Astrocyte (in vitro differentiated cells and primary cell): ENCODE data around the gene SIX3. TPM values are rescaled to one million over a fixed set of nuclear protein-coding genes. Genes with fewer than 3 reads are reported as not detected.

Experiments used
- DNase-seq: peaks from one replicate; pipeline ENCODE4 v3.0.0-alpha.2; 2010; ENCODE audit warnings: low read depth
- FAIRE-seq: peaks from 2 replicates; lab custom pipeline; 2011; peaks lifted over from hg19 to GRCh38; lab: Jason Lieb, UNC
- H2AFZ ChIP-seq: 2 replicates; pipeline ENCODE4 v1.6.0; 2012; ENCODE audit warnings: low read depth, low read length, inconsistent platforms
- H3K27ac ChIP-seq: 2 replicates; pipeline ENCODE4 v1.5.1; 2011; ENCODE audit warnings: low read depth, low read length, inconsistent platforms
- H3K27me3 ChIP-seq: 2 replicates; pipeline ENCODE4 v1.6.0; 2011; ENCODE audit warnings: low read length, inconsistent platforms; ENCODE audit not compliant: insufficient read depth
- H3K36me3 ChIP-seq: 2 replicates; pipeline ENCODE4 v1.5.1; 2011; ENCODE audit warnings: low read length, inconsistent platforms; ENCODE audit not compliant: insufficient read depth
- H3K4me1 ChIP-seq: 2 replicates; pipeline ENCODE4 v1.5.1; 2011; ENCODE audit warnings: low read length, inconsistent platforms; ENCODE audit not compliant: insufficient read depth
- H3K4me2 ChIP-seq: 2 replicates; pipeline ENCODE4 v1.6.0; 2012; ENCODE audit warnings: low read length, inconsistent platforms
- H3K4me3 ChIP-seq: 2 replicates; pipeline ENCODE4 v1.5.1; 2011; ENCODE audit warnings: low read depth, mild to moderate bottlenecking, low read length, inconsistent platforms; ENCODE audit not compliant: insufficient read depth
- H3K79me2 ChIP-seq: 2 replicates; pipeline ENCODE4 v1.6.0; 2012; ENCODE audit warnings: mild to moderate bottlenecking, low read length, inconsistent platforms; ENCODE audit not compliant: insufficient read depth
- H3K9ac ChIP-seq: 2 replicates; pipeline ENCODE4 v1.6.0; 2012; ENCODE audit warnings: mild to moderate bottlenecking, low read length, inconsistent platforms
- H3K9me3 ChIP-seq: 2 replicates; pipeline ENCODE4 v1.5.1; 2012; ENCODE audit warnings: low read depth, mild to moderate bottlenecking, low read length, inconsistent platforms; ENCODE audit not compliant: insufficient read depth
- H4K20me1 ChIP-seq: 2 replicates; pipeline ENCODE4 v1.6.0; 2012; ENCODE audit warnings: low read length, inconsistent platforms; ENCODE audit not compliant: insufficient read depth
- H3K27ac Mint-ChIP-seq: one replicate; pipeline ENCODE4 v1.8.0; 2021; ENCODE audit warnings: mild to moderate bottlenecking, mixed read lengths; ENCODE audit not compliant: unreplicated experiment
- H3K27me3 Mint-ChIP-seq: one replicate; pipeline ENCODE4 v1.8.0; 2021; ENCODE audit warnings: low read depth, mixed read lengths; ENCODE audit not compliant: unreplicated experiment
- H3K36me3 Mint-ChIP-seq: one replicate; pipeline ENCODE4 v1.8.0; 2021; ENCODE audit warnings: low read depth, mixed read lengths; ENCODE audit not compliant: unreplicated experiment
- H3K4me1 Mint-ChIP-seq: one replicate; pipeline ENCODE4 v1.8.0; 2021; ENCODE audit warnings: low read depth, mixed read lengths; ENCODE audit not compliant: unreplicated experiment
- H3K4me3 Mint-ChIP-seq: one replicate; pipeline ENCODE4 v1.8.0; 2021; ENCODE audit warnings: mild to moderate bottlenecking, moderate library complexity, mixed read lengths; ENCODE audit not compliant: unreplicated experiment
- H3K9me3 Mint-ChIP-seq: one replicate; pipeline ENCODE4 v1.8.0; 2021; ENCODE audit warnings: mild to moderate bottlenecking, mixed read lengths; ENCODE audit not compliant: unreplicated experiment
- CTCF ChIP-seq: IDR thresholded peaks from 2 replicates; pipeline ENCODE4 v1.5.1; 2011; ENCODE audit warnings: low read depth, mild to moderate bottlenecking, inconsistent platforms, low read length, moderate library complexity; ENCODE audit not compliant: insufficient read depth
- EZH2 ChIP-seq: IDR thresholded peaks from 2 replicates; pipeline ENCODE4 v1.6.1; 2012; ENCODE audit warnings: mild to moderate bottlenecking, low read length, inconsistent platforms; ENCODE audit not compliant: insufficient read depth
- total RNA-seq: library from RNA; stranded (reverse); gene quantifications from 2 replicates; pipeline ENCODE4 v1.2.1, GENCODE V29; 2021

SIX3 gene
- total RNA-seq, 1 donor from 2014 or later = 1.7 TPM

GRCh38 chr2:44929735-44930273 lies 11.7 kb upstream of the SIX3 start:
- FAIRE-seq = no peak
- Histone ChIP-seq H3K36me3 (no peaks in the 10 kb centered on the region), H3K27me3 (peaks cover 90% of the 10 kb centered on the region), H3K9ac (peak overlapping the region; percentile 18), H3K4me2 (no peak overlapping the region), H3K4me1 (no peaks in the 10 kb centered on the region), H2AFZ (no peak overlapping the region), H3K9me3 (no peaks in the 10 kb centered on the region), H4K20me1 (peaks cover 3% of the 10 kb centered on the region), H3K27ac (no peak overlapping the region), H3K79me2 (no peaks in the 10 kb centered on the region), H3K4me3 (no peak overlapping the region)
- H3K36me3 Mint-ChIP-seq = no peaks in the 10 kb centered on the region
- TF ChIP-seq EZH2 = no peak
- TF ChIP-seq CTCF = no peak
- no peak overlapping the region for H3K27ac Mint-ChIP-seq
- DNase-seq = no peak
- no peak overlapping the region for H3K4me3 Mint-ChIP-seq
- peaks cover 80% of the 10 kb centered on the region for H3K27me3 Mint-ChIP-seq
- peaks cover 17% of the 10 kb centered on the region for H3K9me3 Mint-ChIP-seq
- peaks cover 2% of the 10 kb centered on the region for H3K4me1 Mint-ChIP-seq

- Histone ChIP-seq H3K4me2 (peak overlapping the region; percentile 70), H2AFZ (no peak overlapping the region), H3K9me3 (no peaks in the 10 kb centered on the region), H3K36me3 (no peaks in the 10 kb centered on the region), H3K4me1 (no peaks in the 10 kb centered on the region), H4K20me1 (peaks cover 3% of the 10 kb centered on the region), H3K9ac (peak overlapping the region; percentile 16), H3K79me2 (no peaks in the 10 kb centered on the region), H3K27ac (no peak overlapping the region), H3K27me3 (peaks cover 88% of the 10 kb centered on the region), H3K4me3 (no peak overlapping the region)
- DNase-seq (no peak), FAIRE-seq (peak; percentile 80)
- no peak overlapping the region for H3K4me3 Mint-ChIP-seq
- H3K27me3 Mint-ChIP-seq = peaks cover 78% of the 10 kb centered on the region
- peaks cover 2% of the 10 kb centered on the region for H3K4me1 Mint-ChIP-seq
- TF ChIP-seq EZH2 (peak; percentile 50), CTCF (no peak)
- no peaks in the 10 kb centered on the region for H3K36me3 Mint-ChIP-seq
- peaks cover 17% of the 10 kb centered on the region for H3K9me3 Mint-ChIP-seq
- H3K27ac Mint-ChIP-seq = peak overlapping the region; percentile 47
Observed at GRCh38 chr2:44930274-44931197, 11.0 kb upstream of the SIX3 start.
